Neural cell (in vitro differentiated cells): ENCODE measurements around the gene SCGB2B2. TPM values are rescaled to one million over a fixed set of nuclear protein-coding genes. Genes with fewer than 3 reads are reported as not detected.

Experiments
- H2AFZ ChIP-seq: fragments of 200-600, 300-800 bp; sonication (generic), shearing (Covaris generic); 2 replicates; pipeline ENCODE4 v1.6.0; 2014; ENCODE audit warnings: low read depth, mild to moderate bottlenecking, antibody characterized with exemption, low read length, moderate library complexity
- H3F3A ChIP-seq: fragments of 200-600 bp; shearing (Covaris generic); 2 replicates; pipeline ENCODE4 v1.6.1; 2016; ENCODE audit warnings: mild to moderate bottlenecking, moderate library complexity, mixed read lengths, antibody characterized with exemption, low read length; ENCODE audit not compliant: insufficient read depth, poor library complexity, severe bottlenecking
- H3K27ac ChIP-seq: fragments of 200-600, 300-800 bp; sonication (generic), shearing (Covaris generic); 2 replicates; pipeline ENCODE4 v1.5.1; 2014; ENCODE audit warnings: mild to moderate bottlenecking, low read length, moderate library complexity
- H3K27me3 ChIP-seq: fragments of 300-800, 200-600 bp; sonication (generic), shearing (Covaris generic); 2 replicates; pipeline ENCODE4 v1.6.0; 2014; ENCODE audit warnings: mild to moderate bottlenecking, low read depth, low read length, moderate library complexity; ENCODE audit not compliant: insufficient read depth
- H3K36me3 ChIP-seq: fragments of 300-800, 200-600 bp; sonication (generic), shearing (Covaris generic); 2 replicates; pipeline ENCODE4 v1.5.1; 2014; ENCODE audit warnings: mild to moderate bottlenecking, antibody characterized with exemption, low read length, moderate library complexity; ENCODE audit not compliant: insufficient read depth
- H3K4me2 ChIP-seq: fragments of 300-800, 200-600 bp; sonication (generic), shearing (Covaris generic); 2 replicates; pipeline ENCODE4 v1.6.0; 2014; ENCODE audit warnings: mild to moderate bottlenecking, low read length
- H3K4me3 ChIP-seq: fragments of 300-800, 200-600 bp; sonication (generic), shearing (Covaris generic); 2 replicates; pipeline ENCODE4 v1.5.1; 2014; ENCODE audit warnings: mild to moderate bottlenecking, low read length, moderate library complexity
- H3K79me2 ChIP-seq: fragments of 200-600 bp; shearing (Covaris generic); replicated peaks from 2 replicates; pipeline ENCODE4 v1.6.0; 2014; ENCODE audit warnings: mild to moderate bottlenecking, low read length, moderate library complexity; ENCODE audit not compliant: insufficient read depth
- H3K9ac ChIP-seq: fragments of 300-800, 200-600 bp; sonication (generic), shearing (Covaris generic); 2 replicates; pipeline ENCODE4 v1.6.1; 2016; ENCODE audit warnings: mild to moderate bottlenecking, low read length, mixed read lengths
- H3K9me2 ChIP-seq: fragments of 200-600 bp; shearing (Covaris generic); 2 replicates; pipeline ENCODE4 v1.6.1; 2016; ENCODE audit warnings: mild to moderate bottlenecking, low read length, mixed read lengths; ENCODE audit not compliant: insufficient read depth
- H3K9me3 ChIP-seq: fragments of 200-600, 300-800 bp; sonication (generic), shearing (Covaris generic); 2 replicates; pipeline ENCODE4 v1.6.1; 2016; ENCODE audit warnings: mild to moderate bottlenecking, mixed run types, low read length, moderate library complexity, mixed read lengths
- H4K20me1 ChIP-seq: fragments of 200-600 bp; shearing (Covaris generic); 2 replicates; pipeline ENCODE4 v1.6.1; 2016; ENCODE audit warnings: mild to moderate bottlenecking, mixed run types; ENCODE audit not compliant: insufficient read depth
- CTCF ChIP-seq: fragments of 450-650 bp; IDR thresholded peaks from 2 replicates; pipeline ENCODE4 v1.5.1; 2014; ENCODE audit warnings: antibody characterized with exemption, mild to moderate bottlenecking, moderate library complexity; ENCODE audit not compliant: poor library complexity, severe bottlenecking
- EP300 ChIP-seq: fragments of 450-650 bp; conservative IDR thresholded peaks from 2 replicates; pipeline ENCODE4 v1.6.1; 2014; ENCODE audit warnings: antibody characterized with exemption, mild to moderate bottlenecking, moderate library complexity; ENCODE audit not compliant: poor library complexity, severe bottlenecking
- EZH2 ChIP-seq: fragments of 200-600, 300-800 bp; shearing (Covaris generic), sonication (generic); IDR thresholded peaks from 2 replicates; pipeline ENCODE4 v1.6.1; 2014; ENCODE audit warnings: antibody characterized with exemption, low read length, borderline replicate concordance, mild to moderate bottlenecking; ENCODE audit not compliant: insufficient read depth, poor library complexity, severe bottlenecking
- MXI1 ChIP-seq: fragments of 450-650 bp; conservative IDR thresholded peaks from 2 replicates; pipeline ENCODE4 v1.6.1; 2014; ENCODE audit warnings: antibody characterized with exemption, mild to moderate bottlenecking; ENCODE audit not compliant: poor library complexity, severe bottlenecking
- POLR2AphosphoS5 ChIP-seq: IDR thresholded peaks from 2 replicates; pipeline ENCODE4 v1.6.1; 2012
- RAD21 ChIP-seq: fragments of 450-650 bp; conservative IDR thresholded peaks from 2 replicates; pipeline ENCODE4 v1.6.1; 2014; ENCODE audit warnings: antibody characterized with exemption, mild to moderate bottlenecking, moderate library complexity
- REST ChIP-seq: IDR thresholded peaks from 2 replicates; pipeline ENCODE4 v1.6.1; 2012; ENCODE audit warnings: borderline replicate concordance
- SMC3 ChIP-seq: fragments of 450-650 bp; conservative IDR thresholded peaks from 2 replicates; pipeline ENCODE4 v1.6.1; 2014; ENCODE audit warnings: antibody characterized with exemption, mild to moderate bottlenecking, moderate library complexity; ENCODE audit not compliant: poor library complexity
- TAF1 ChIP-seq: IDR thresholded peaks from 2 replicates; pipeline ENCODE4 v1.6.1; 2012; ENCODE audit warnings: low read depth
- polyA plus RNA-seq: library from polyadenylated mRNA; depleted of rRNA; stranded (reverse); fragments of >200 nt; gene quantifications from 2 replicates; pipeline ENCODE4 v1.2.3, GENCODE V29; 2014

The SCGB2B2 gene
- polyA plus RNA-seq, 1 donor from 2014 or later = 0.51 TPM

- Histone ChIP-seq H3K9me2 (no peaks in the 10 kb centered on the region), H3F3A (no peaks in the 10 kb centered on the region), H2AFZ (no peak overlapping the region), H3K4me3 (no peak overlapping the region), H3K27me3 (no peaks in the 10 kb centered on the region), H3K79me2 (no peaks in the 10 kb centered on the region), H3K4me2 (no peak overlapping the region), H4K20me1 (no peaks in the 10 kb centered on the region), H3K27ac (no peak overlapping the region), H3K36me3 (no peaks in the 10 kb centered on the region), H3K9ac (no peak overlapping the region), H3K9me3 (no peaks in the 10 kb centered on the region)
- TF ChIP-seq TAF1 (no peak), MXI1 (no peak), POLR2AphosphoS5 (no peak), REST (no peak), CTCF (no peak), EP300 (no peak), SMC3 (no peak)
These were observed 14.0 kb downstream of the SCGB2B2 start for GRCh38 chr19:34662919-34663318.

GRCh38 chr19:34661357-34661756, 15.6 kb downstream of the SCGB2B2 start:
- Histone ChIP-seq H3K36me3 (no peaks in the 10 kb centered on the region), H3K4me3 (no peak overlapping the region), H3K4me2 (no peak overlapping the region), H3K9me2 (no peaks in the 10 kb centered on the region), H2AFZ (no peak overlapping the region), H3K9ac (no peak overlapping the region), H3K27ac (no peak overlapping the region), H3K79me2 (no peaks in the 10 kb centered on the region), H3K9me3 (no peaks in the 10 kb centered on the region), H4K20me1 (no peaks in the 10 kb centered on the region), H3K27me3 (no peaks in the 10 kb centered on the region), H3F3A (no peaks in the 10 kb centered on the region)
- TF ChIP-seq RAD21 (no peak), MXI1 (no peak), REST (no peak), TAF1 (no peak), EZH2 (no peak), POLR2AphosphoS5 (no peak), EP300 (no peak), CTCF (no peak), SMC3 (no peak)
